ENCODE results near the gene TANC1. TPM values are rescaled to one million over a fixed set of nuclear protein-coding genes. Genes with fewer than 3 reads are reported as not detected.

TANC1 gene
- total and polyA plus RNA-seq, 2 of the 4 experiments (the other 2 are of a cell fraction): 10.2 to 12.9 TPM

DNA sequence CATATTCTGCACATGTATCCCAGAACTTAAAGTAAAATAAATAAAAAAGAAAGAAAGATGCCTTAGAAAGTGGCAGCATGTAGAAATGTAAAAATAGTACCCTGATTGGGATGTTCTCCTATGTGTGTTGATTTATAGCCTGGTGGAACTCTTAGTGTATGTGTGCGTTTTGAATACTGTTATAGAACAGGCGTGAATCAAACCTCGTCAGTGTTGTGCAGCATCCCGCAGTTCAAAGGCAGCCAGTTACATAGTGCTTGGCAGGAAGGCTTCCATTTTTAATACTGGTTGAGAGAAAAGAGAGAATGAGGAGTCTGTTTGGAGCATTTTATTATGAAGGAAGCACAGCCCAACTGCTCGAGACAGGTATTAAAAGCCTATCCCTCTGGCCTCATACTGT lies 49.4 kb downstream of the TANC1 start:
- H2AFZ ChIP-seq (replicated peaks; ENCODE audit: low read length, poor library complexity): no peak overlapping the region
- no peaks in the 10 kb centered on the region for H3K4me1 ChIP-seq (ENCODE audit: control insufficient read depth, insufficient read depth, low read length)
- H3K56ac ChIP-seq (ENCODE audit: extremely low read depth, insufficient read depth, low read length): no peak overlapping the region
- WGBS, 2 experiments (ENCODE audit: extremely low coverage in 2 of 2, insufficient read length in 1 of 2): 98% methylated on average over 4 of the region's 5 CpGs; no CpG with 5 or more reads in 1 of the 2 experiments
- no peaks in the 10 kb centered on the region for H3K9me1 ChIP-seq (ENCODE audit: insufficient read depth, low read length)
- H2AK5ac ChIP-seq (ENCODE audit: low read depth, low read length): no peak overlapping the region
- H3K79me1 ChIP-seq (ENCODE audit: low read depth in 1 of 2, low read length in 2 of 2): peaks cover 24 to 31% of the 10 kb centered on the region in 2 experiments
- H3K9ac ChIP-seq (ENCODE audit: low read depth, low read length): no peak overlapping the region
- H2BK5ac ChIP-seq (ENCODE audit: low read depth, low read length, poor library complexity, severe bottlenecking): no peak overlapping the region
- no peak overlapping the region for H3K14ac ChIP-seq (replicated peaks; ENCODE audit: low read depth, low read length)
- ChIA-PET POLR2A (ENCODE audit: unreplicated experiment) (no interaction called here), CTCF (no interaction called here)
- no peak overlapping the region for H4K91ac ChIP-seq (ENCODE audit: insufficient read depth, low read depth, low read length)
- H2AK9ac ChIP-seq (replicated peaks; ENCODE audit: low read depth, low read length, poor library complexity): no peak overlapping the region
- H4K8ac ChIP-seq (ENCODE audit: low read depth in 2 of 2, low read length in 2 of 2): no peak overlapping the region
- no peak overlapping the region for H2BK15ac ChIP-seq (ENCODE audit: low read depth, low read length)
- no peak overlapping the region for H3K4ac ChIP-seq (ENCODE audit: low read depth, low read length)
- in situ Hi-C loops (cut with MboI; ENCODE audit: low sequenced_read_pairs): no loop called here
- H3K27ac ChIP-seq (ENCODE audit: insufficient read depth, low read length): no peak overlapping the region
- dilution Hi-C loops (cut with HindIII; ENCODE audit: low sequenced_read_pairs, unreplicated experiment): no loop called here
- no peak overlapping the region for H3K23ac ChIP-seq (ENCODE audit: low read depth, low read length)
- H3K4me3 ChIP-seq (ENCODE audit: insufficient read depth, low read depth, low read length): no peak overlapping the region
- DNase-seq (no peak), ATAC-seq (ENCODE audit: low read depth) (no peak)
- no peak overlapping the region for H3K18ac ChIP-seq (ENCODE audit: low read depth, low read length)
- H3K27me3 ChIP-seq (ENCODE audit: control insufficient read depth, insufficient read depth, low read length): no peaks in the 10 kb centered on the region
- peaks cover 8% of the 10 kb centered on the region; the same call in 1 of the 2 replicates for H4K20me1 ChIP-seq (ENCODE audit: insufficient read depth, low read length)
- BruUV-seq (replicated peaks): no TSS peak
- intact Hi-C loops (cut with micrococcal nuclease): no loop called here
- no peak for TF ChIP-seq CEBPB (IDR thresholded peaks at IDR 0.05; ENCODE audit: low read depth, low read length)
- TF ChIP-seq FOS (IDR thresholded peaks at IDR 0.05; ENCODE audit: low read depth, low read length): no peak
- no peak for TF ChIP-seq CHD1 (IDR thresholded peaks at IDR 0.05; ENCODE audit: low read depth, low read length)
- TF ChIP-seq CTCF (conservative IDR thresholded peaks at IDR 0.05; ENCODE audit: low read depth, low read length): no peak
- TF ChIP-seq POLR2A (IDR thresholded peaks at IDR 0.05; ENCODE audit: low read depth, low read length): no peak
- no peak for TF ChIP-seq RFX5 (IDR thresholded peaks at IDR 0.05; ENCODE audit: low read depth, low read length)
- TF ChIP-seq BHLHE40 (IDR thresholded peaks at IDR 0.05; ENCODE audit: low read depth, low read length): no peak
- TF ChIP-seq SMC3 (IDR thresholded peaks at IDR 0.05; ENCODE audit: low read depth, low read length): no peak
- TF ChIP-seq RAD21 (IDR thresholded peaks at IDR 0.05; ENCODE audit: low read length): no peak
- no peak for TF ChIP-seq MAZ (IDR thresholded peaks at IDR 0.05; ENCODE audit: borderline replicate concordance, low read depth, low read length)
- TF ChIP-seq, protein P1, sequence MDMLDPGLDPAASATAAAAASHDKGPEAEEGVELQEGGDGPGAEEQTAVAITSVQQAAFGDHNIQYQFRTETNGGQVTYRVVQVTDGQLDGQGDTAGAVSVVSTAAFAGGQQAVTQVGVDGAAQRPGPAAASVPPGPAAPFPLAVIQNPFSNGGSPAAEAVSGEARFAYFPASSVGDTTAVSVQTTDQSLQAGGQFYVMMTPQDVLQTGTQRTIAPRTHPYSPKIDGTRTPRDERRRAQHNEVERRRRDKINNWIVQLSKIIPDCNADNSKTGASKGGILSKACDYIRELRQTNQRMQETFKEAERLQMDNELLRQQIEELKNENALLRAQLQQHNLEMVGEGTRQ (IDR thresholded peaks at IDR 0.05; ENCODE audit: low read depth, low read length): no peak
- TF ChIP-seq MAFK (IDR thresholded peaks at IDR 0.05; ENCODE audit: low read depth, low read length): no peak
- no peak for TF ChIP-seq NFE2L2 (IDR thresholded peaks at IDR 0.05; ENCODE audit: low read depth, low read length)
- TF ChIP-seq RCOR1 (IDR thresholded peaks at IDR 0.05; ENCODE audit: insufficient replicate concordance, low read length): no peak
- TF ChIP-seq MXI1 (IDR thresholded peaks at IDR 0.05; ENCODE audit: borderline replicate concordance, low read depth, low read length): no peak
- TF ChIP-seq, protein P2, sequence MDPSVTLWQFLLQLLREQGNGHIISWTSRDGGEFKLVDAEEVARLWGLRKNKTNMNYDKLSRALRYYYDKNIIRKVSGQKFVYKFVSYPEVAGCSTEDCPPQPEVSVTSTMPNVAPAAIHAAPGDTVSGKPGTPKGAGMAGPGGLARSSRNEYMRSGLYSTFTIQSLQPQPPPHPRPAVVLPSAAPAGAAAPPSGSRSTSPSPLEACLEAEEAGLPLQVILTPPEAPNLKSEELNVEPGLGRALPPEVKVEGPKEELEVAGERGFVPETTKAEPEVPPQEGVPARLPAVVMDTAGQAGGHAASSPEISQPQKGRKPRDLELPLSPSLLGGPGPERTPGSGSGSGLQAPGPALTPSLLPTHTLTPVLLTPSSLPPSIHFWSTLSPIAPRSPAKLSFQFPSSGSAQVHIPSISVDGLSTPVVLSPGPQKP (IDR thresholded peaks at IDR 0.05; ENCODE audit: borderline replicate concordance, low read depth, low read length): no peak
- H4K5ac ChIP-seq (ENCODE audit: low read depth, low read length): no peak overlapping the region
- H2BK120ac ChIP-seq (ENCODE audit: low read depth, low read length): no peak overlapping the region
- H2BK20ac ChIP-seq (ENCODE audit: low read depth, low read length): no peak overlapping the region
- H3K4me2 ChIP-seq (ENCODE audit: low read depth, low read length): no peak overlapping the region
- peaks cover 7% of the 10 kb centered on the region; the same call in 1 of the 2 replicates for H3K36me3 ChIP-seq (ENCODE audit: control insufficient read depth, insufficient read depth, low read length)
- peaks cover 15% of the 10 kb centered on the region for H3K9me3 ChIP-seq (ENCODE audit: control insufficient read depth, insufficient read depth, low read length)

Data from IMR-90 (cell line).